ENCODE data around the gene RPIA. TPM values are rescaled to one million over a fixed set of nuclear protein-coding genes. Genes with fewer than 3 reads are reported as not detected.
"Not testable (repeated sequence)": the region's sequence is repeated elsewhere in the genome, so short reads cannot be mapped to it uniquely, and the experiment has no call there.

Gene RPIA
- total RNA-seq, 4 donors from 2014 or later, result 3.3 to 6.8 (median 5.9) TPM

DNA sequence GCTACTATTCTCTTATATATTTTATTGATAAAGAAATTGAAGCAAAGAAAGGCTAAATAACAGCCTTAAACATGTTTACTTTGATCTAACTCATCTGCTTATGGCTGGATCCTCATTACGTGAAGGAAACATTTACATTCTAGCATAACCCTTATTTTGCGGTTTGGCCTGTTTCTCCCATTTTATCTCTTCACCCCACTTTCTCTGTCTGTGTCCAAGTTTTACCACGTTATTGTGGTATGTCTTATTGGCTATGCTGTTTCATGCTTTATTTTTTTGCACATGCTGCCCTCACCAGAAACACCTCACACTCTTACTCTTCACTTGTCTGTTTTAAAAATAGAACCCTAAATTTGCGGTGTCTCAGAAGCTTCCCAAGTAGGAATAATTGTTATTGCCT, 78.5 kb downstream of the RPIA start:
- H3K4me1 ChIP-seq, result peaks cover 0 to 6% of the 10 kb centered on the region in 2 donors
- in situ Hi-C loops (cut with MboI; ENCODE audit: low sequenced_read_pairs in 4 of 4), result no loop called here
- no peak for ATAC-seq
- TF ChIP-seq, protein P1, sequence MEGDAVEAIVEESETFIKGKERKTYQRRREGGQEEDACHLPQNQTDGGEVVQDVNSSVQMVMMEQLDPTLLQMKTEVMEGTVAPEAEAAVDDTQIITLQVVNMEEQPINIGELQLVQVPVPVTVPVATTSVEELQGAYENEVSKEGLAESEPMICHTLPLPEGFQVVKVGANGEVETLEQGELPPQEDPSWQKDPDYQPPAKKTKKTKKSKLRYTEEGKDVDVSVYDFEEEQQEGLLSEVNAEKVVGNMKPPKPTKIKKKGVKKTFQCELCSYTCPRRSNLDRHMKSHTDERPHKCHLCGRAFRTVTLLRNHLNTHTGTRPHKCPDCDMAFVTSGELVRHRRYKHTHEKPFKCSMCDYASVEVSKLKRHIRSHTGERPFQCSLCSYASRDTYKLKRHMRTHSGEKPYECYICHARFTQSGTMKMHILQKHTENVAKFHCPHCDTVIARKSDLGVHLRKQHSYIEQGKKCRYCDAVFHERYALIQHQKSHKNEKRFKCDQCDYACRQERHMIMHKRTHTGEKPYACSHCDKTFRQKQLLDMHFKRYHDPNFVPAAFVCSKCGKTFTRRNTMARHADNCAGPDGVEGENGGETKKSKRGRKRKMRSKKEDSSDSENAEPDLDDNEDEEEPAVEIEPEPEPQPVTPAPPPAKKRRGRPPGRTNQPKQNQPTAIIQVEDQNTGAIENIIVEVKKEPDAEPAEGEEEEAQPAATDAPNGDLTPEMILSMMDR (IDR thresholded peaks at IDR 0.05 in 4 of 5, conservative IDR thresholded peaks at IDR 0.05 in 1 of 5), result no peak
- TF ChIP-seq POLR2A (IDR thresholded peaks at IDR 0.05), result no peak
- no peak for DNase-seq
- no peak overlapping the region for H3K27ac ChIP-seq
- no peaks in the 10 kb centered on the region for H3K36me3 ChIP-seq
- H3K9me3 ChIP-seq, result no peaks in the 10 kb centered on the region
- peaks cover under 1 to 10% (median 3%) of the 10 kb centered on the region in 3 donors for H3K27me3 ChIP-seq
- no peak overlapping the region for H3K4me3 ChIP-seq
- intact Hi-C loops (cut with DNase I; ENCODE audit: low total_unique reads), result no loop called here

DNA sequence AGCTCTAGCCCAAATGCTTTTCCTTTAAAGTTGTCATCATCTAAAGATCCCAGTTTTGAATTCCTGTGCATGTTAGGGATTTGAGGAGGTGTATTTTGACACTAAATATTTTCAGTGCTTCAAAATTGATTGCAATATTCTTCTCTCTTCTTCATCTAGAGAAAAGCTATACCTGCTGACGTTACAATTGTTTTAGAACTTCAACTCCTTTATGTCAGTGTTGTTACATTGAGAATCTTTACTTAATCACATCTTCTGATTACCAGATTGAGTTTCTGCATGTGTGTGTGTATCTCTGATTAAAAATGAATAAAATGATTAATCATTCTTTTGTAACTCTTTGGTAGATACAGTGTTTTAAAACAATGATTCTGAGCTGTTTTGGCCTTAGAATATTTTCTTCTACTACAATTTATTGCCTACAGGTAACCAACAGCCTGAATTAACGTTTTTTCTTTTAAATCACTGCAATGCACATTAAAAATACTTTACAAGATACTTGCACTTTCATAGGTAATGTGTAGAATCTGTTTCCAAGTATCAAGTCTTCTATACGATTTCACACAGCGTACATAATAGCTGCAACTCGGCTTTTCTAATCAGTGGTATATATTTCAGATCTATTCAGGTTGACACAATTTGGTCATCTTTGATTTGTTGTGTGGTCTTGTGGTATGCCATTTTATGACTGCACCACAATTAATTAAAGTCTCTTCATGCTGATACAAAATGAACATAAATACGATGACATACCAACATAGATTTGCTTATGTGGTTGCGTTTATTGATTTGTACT, 82.0 kb downstream of the RPIA start:
- H3K9me3 ChIP-seq; H3K4me3 ChIP-seq; in situ Hi-C loops (cut with MboI; ENCODE audit: low sequenced_read_pairs in 4 of 4); H3K4me1 ChIP-seq; intact Hi-C loops (cut with DNase I; ENCODE audit: low total_unique reads); H3K27me3 ChIP-seq; ATAC-seq; H3K36me3 ChIP-seq; H3K27ac ChIP-seq; DNase-seq: not testable (repeated sequence)

DNA sequence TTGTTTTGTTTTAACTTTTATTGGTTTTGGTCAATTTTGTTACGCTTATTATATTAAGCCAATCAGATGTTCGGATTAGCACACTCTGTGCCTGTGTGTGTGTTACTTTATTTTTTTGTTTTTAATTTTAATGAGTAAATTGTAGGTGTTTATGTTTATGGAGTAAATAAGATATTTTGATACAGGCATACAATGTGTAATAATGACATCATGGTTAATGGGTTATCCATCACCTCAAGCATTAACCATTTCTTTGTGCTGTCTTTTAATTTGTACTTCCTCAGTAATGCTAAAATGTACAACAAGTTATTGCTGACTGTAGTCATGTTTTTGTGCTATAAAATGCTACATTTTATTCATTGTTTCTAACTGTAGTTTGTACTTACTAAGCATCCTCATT, 97.7 kb downstream of the RPIA start:
- H3K27me3 ChIP-seq; in situ Hi-C loops (cut with MboI; ENCODE audit: low sequenced_read_pairs in 4 of 4); H3K4me1 ChIP-seq; H3K4me3 ChIP-seq; intact Hi-C loops (cut with DNase I; ENCODE audit: low total_unique reads); H3K9me3 ChIP-seq; H3K36me3 ChIP-seq; ATAC-seq; DNase-seq; H3K27ac ChIP-seq: not testable (repeated sequence)

- H3K4me3 ChIP-seq; H3K27ac ChIP-seq; DNase-seq; intact Hi-C loops (cut with DNase I; ENCODE audit: low total_unique reads); H3K9me3 ChIP-seq; ATAC-seq; H3K4me1 ChIP-seq; in situ Hi-C loops (cut with MboI; ENCODE audit: low sequenced_read_pairs in 4 of 4); H3K36me3 ChIP-seq; H3K27me3 ChIP-seq: not testable (repeated sequence)
Measured at GRCh38 chr2:88795932-88796331, 104.5 kb downstream of the RPIA start.

DNA sequence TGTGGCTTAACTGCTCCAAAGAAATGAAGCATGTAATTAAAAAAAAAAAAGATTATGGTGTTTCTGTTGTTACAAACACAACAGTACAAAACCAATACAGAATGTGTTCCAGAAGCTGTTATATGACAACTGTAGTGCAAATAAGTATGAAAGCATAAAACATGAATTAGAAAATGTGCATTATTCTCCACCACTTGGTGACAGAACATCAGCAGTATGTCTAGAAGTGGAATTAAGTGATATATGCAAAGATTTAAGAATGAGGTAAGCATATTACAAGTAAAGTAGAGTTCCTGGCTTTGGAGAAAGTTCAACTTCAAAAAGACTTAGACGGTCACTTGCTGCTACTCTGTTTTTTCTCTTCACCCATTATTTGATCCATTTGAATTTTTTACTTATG, 105.0 kb downstream of the RPIA start:
- intact Hi-C loops (cut with DNase I; ENCODE audit: low total_unique reads); in situ Hi-C loops (cut with MboI; ENCODE audit: low sequenced_read_pairs in 4 of 4); ATAC-seq; H3K27ac ChIP-seq; DNase-seq; H3K9me3 ChIP-seq; H3K4me1 ChIP-seq; H3K36me3 ChIP-seq; H3K27me3 ChIP-seq; H3K4me3 ChIP-seq: not testable (repeated sequence)

- intact Hi-C loops (cut with DNase I; ENCODE audit: low total_unique reads); H3K4me1 ChIP-seq; H3K27me3 ChIP-seq; H3K4me3 ChIP-seq; in situ Hi-C loops (cut with MboI; ENCODE audit: low sequenced_read_pairs in 4 of 4); DNase-seq; H3K9me3 ChIP-seq; H3K36me3 ChIP-seq; ATAC-seq; H3K27ac ChIP-seq: not testable (repeated sequence)
Measured at GRCh38 chr2:88797164-88797563, 105.7 kb downstream of the RPIA start.

Other genes starting within 250 kb of the RPIA start
- gene FOXI3, start 239.0 kb upstream of the RPIA start, total RNA-seq, result not detected
- 10 to 100 TPM in 2 of 4 donors, 1 to 10 TPM in 2; 5.9 to 20.1 (median 9.8) TPM for gene EIF2AK3, start 64.2 kb upstream of the RPIA start, total RNA-seq